ENCODE measurements around the gene PEMT.

PEMT gene

GRCh38 chr17:17549732-17550366 is 41.7 kb downstream of the PEMT start:
- DNase-seq, result no peak

DNA sequence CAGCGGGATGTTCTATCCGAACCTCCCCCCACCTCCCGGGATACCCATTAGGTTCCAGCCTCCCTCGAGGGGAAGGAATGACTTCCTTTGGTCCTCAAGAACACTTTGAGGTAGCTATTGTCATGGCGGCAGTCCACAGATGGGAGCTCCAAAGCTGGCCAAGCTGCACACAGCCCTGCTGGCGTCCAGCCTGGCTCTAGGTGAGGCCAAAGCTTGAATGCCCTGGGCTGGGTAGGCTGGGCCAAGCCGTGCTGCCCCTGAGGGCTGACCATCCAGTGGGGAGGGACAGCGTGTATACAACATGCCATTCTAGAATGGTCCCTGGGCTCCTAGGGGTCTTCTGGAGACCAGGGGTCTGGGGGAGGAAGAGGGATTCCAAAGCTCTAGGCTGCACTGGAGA is 43.5 kb downstream of the PEMT start:
- DNase-seq, result no peak

- no peak for DNase-seq
Measured at GRCh38 chr17:17547210-17547764, 44.2 kb downstream of the PEMT start.

GRCh38 chr17:17546399-17547185 is 44.9 kb downstream of the PEMT start:
- no peak for DNase-seq

GRCh38 chr17:17545984-17546383 is 45.5 kb downstream of the PEMT start:
- no peak for DNase-seq

DNA sequence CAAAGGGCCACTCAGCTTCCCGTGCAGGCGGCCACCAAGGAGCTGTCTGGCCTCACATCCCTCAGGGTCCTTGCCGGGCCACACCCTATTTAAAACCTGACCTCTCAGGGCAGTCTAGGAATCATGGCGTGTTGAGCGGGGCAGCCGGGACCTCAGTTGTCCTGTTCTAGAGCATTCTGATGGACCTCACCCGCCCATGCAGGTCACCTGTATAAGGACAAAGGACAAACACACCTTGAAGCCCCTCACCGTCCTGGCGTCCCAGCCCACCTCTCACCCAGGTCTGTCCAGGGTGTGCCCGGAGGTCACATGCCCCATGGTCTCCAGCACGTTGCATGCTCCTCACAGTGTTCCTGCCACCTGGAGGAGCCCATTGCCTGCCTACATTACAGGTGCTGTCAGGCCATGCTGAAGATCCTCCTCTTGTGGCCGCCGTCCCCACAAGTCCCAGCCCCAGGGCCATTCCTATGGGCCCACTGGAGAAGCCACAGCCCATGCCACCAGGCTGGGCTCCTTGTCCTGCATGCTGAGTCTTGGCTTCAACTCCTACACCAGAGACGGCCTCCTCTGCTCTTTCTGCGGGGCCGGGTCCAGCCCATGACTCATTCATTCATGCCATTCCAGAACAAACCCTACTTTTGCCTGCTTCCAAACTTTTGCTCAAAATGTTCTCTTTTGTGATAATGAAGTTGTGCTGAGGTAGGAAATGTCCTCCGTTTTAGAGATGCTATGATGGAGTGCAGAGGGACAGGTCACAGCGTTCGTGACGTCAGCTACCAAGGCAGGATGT is 46.3 kb downstream of the PEMT start:
- no peak for DNase-seq

DNA sequence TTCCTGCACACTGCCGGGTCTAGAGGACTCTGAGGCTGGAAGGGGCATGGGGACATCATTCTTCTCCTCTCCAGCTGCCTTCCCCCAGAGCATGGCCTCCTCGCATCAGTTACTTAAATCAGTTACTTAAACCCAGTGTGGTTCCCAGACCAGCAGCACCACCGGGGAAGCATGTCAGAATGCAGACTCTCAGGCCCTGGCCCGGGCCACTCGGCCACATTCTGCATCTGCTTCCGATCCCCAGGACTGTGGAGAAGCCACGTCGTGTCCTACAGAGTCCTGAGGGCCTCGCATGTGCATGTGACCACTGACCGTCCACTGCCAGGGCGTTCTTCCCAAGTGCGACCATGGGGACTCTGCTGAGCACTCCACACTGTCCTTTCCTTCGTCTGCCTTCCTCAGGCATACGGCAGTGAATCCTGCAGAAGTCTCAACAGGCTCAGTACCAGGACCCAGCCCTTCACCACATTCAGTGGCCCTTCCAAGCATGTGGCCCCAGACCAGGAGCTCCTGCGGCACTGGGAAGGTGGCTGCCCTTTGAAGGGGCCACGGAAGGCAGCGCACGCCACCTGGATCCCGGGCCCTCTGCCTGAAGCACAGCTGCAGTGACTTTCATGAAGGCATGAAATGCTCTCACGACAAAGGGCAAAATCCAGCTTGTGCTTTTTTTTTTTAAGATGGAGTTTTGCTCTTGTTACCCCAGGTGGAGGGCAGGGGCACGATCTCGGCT is 48.4 kb downstream of the PEMT start:
- DNase-seq, result no peak

DNA sequence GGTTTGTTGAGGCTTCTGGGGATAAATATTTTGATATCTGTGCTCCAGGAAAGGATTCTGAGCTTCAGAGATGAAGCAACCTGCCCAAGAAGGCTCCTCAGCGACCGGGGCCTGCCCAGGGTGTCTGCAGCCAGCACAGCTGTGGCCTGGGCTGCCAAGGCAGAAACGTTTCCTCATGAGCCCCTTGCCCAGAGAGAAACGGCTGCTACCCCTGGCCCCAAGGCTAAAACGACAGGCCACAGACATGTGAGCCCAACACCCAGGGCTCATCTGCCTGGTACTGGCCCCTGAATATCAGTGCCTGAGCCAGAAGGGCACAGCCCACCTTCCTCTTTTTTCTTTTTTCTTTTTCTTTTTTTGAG is 49.9 kb downstream of the PEMT start:
- DNase-seq, result no peak

DNA sequence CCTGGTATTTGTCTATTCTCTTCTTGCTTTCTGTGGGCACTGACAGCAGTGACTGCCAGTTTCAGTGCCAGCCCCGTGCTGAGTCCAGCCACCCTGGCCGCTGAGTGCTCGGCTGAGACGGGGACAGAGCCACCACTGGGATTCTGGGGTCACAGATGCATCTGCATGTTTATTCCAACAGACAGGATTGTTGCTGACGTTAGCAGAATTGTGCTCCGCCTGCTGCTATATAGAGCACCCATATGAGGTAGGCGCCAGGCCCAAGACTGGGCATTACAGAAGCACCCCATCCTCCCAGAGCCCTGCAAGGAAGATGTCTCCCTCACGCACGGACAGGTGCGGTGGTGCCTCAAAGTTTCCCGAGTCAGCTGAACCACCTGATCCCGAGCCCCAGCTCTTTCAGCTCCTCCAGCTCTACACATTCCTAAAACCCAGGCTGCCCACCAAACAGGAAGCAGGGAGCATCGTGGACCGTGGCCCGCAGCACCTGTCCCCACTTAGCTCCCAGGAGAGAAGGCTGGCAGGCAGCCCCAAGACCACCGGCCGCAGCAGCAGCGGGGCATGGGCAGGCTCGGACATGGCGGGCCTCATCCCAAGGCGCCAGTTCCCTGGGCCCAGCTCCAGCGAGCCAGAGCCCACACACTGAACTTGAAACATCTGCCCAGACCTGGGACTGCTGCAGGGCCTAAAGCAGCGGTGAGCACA is 50.4 kb downstream of the PEMT start:
- DNase-seq, result no peak

DNA sequence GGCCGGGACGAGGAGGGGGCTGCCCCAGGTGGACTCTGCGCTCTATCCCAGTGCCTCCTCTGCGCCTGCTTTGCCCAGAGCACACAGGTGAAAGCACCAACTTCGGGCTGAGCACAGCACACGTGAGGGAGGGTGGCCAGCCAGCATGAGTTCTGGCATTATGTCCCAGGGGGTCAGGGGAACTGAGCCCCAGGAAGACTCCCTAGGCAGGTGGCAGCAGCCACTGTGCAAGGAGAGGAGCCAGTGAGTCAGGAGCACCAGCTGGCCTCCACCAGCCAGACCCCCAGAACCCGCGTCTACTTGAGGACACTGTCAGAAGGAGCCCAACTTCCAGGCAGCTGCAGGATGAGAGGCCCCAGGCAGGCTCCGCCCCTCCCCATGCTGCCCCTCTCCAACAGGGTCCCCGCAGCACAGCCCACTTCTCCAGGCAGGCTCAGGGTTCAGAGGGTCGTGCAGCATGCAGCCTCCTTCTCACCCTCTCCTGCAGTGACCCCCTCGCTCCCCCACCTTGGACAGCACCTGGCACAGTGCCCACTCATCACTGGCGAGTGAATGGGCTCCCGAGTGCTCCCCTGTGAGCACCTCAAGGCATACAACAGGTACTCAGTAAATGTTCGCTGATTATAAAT is 51.1 kb downstream of the PEMT start:
- DNase-seq, result no peak

GRCh38 chr17:17539591-17539990 is 51.9 kb downstream of the PEMT start:
- no peak for DNase-seq

GRCh38 chr17:17538417-17539391 is 52.8 kb downstream of the PEMT start:
- peak; percentile 91 for DNase-seq

- no peak for DNase-seq
Measured at GRCh38 chr17:17537311-17538099, 54.0 kb downstream of the PEMT start.

DNA sequence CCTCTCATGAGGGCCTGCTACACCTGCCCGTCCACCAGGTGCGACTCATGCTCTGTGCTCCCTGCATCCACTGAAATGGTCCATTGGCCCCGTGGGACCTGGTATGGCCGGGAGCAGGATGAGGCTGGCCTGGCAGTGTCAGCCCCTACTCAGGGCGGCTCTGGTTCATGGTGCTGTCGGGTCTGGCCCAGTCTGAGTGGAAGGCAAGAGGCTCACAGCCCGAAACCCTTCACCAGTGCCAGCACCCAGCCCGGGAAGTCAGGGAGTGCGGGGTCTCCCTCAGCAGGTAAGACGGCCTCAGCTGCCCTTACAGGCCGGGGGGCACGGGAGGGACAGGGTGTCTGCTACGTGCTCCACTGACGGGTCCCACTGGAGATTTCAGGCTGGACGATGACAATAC is 54.8 kb downstream of the PEMT start:
- no peak for DNase-seq

DNA sequence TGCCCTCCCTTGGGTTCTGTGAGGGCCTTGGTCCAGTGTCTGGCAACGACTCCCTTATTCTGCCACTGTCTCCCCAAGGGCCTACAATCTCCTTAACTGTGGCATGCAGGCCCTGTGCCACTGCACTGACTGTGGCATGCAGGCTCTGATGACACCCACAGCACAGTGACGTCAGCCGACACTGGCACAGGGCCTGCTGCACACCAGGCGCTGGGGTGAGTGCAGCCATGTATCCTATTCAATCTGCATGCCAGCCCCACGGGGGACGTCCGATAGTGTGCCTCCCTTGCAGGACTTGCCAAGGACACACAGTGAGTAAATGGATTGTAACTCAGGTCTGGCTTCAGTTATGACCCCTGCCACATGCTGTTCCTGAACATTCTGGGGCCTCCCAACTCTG is 55.6 kb downstream of the PEMT start:
- DNase-seq, result peak; percentile 55

DNA sequence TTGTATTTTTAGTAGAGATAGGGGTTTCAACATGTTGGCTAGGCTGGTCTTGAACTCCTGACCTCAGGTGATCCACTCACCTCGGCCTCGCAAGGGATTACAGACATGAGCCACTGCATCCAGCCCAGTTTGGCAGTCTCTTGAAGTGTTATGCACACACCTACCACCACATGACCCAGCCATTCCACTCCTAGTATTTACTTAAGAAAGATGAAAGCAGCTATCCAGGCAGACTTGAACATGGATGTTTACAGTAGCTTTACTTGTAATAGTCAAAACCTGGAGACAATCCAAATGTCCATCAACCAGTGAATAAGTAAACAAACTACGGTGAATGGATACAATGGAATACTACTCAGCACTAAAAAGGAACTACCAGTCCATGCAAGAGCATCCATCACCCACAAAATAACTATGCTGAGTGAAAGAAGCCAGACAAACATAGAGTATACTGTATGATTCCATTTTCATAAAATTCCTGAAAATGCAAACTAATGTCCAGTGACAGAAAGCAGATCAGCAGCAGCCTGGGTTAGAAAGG is 57.5 kb downstream of the PEMT start:
- DNase-seq, result peak; percentile 90

DNA sequence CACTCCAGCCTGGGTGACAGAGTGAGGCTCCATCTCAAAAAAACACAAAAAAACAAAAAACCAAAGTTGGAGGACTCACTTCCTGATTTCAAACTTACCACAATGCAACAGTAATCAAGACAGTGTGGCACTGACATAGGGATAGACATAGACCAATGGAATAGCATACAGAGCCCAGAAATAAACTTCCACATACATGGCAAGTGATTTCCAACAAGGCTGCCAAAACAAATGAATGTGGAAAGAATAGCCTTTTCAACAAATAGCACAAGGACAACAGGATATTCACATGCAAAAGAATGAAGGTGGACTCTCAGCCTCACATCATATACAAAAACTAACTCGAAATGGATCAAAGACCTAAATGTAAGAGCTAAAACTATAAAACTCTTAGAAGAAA is 58.5 kb downstream of the PEMT start:
- DNase-seq, result no peak

GRCh38 chr17:17531156-17531555 is 60.4 kb downstream of the PEMT start:
- no peak for DNase-seq

All from NCI-H2029 (cell line).